Osteoblast (primary cell): ENCODE results near the gene LTO1. TPM values are rescaled to one million over a fixed set of nuclear protein-coding genes. Genes with fewer than 3 reads are reported as not detected.
A peak's percentile ranks its signal among the peaks of the same experiment; 100 is the strongest.

ENCODE experiments used
- DNase-seq: peaks from one replicate; pipeline ENCODE4 v3.0.0; 2011; ENCODE audit warnings: low spot score, mixed read lengths; ENCODE audit not compliant: insufficient read length; ENCODE audit errors: missing footprints
- H2AFZ ChIP-seq: 2 replicates; pipeline ENCODE4 v1.6.0; 2011; ENCODE audit warnings: mild to moderate bottlenecking, low read length
- H3K27ac ChIP-seq: 2 replicates; pipeline ENCODE4 v1.5.1; 2011; ENCODE audit warnings: mild to moderate bottlenecking, low read depth, low read length, moderate library complexity
- H3K27me3 ChIP-seq: 2 replicates; pipeline ENCODE4 v1.6.0; 2012; ENCODE audit warnings: mild to moderate bottlenecking, control low read depth, inconsistent platforms, low read length, moderate library complexity; ENCODE audit not compliant: insufficient read depth
- H3K36me3 ChIP-seq: 2 replicates; pipeline ENCODE4 v1.5.1; 2011; ENCODE audit warnings: mild to moderate bottlenecking, low read length, control low read depth, moderate library complexity; ENCODE audit not compliant: insufficient read depth
- H3K4me1 ChIP-seq: 2 replicates; pipeline ENCODE4 v1.5.1; 2011; ENCODE audit warnings: mild to moderate bottlenecking, low read length, control low read depth, moderate library complexity; ENCODE audit not compliant: insufficient read depth
- H3K4me2 ChIP-seq: 2 replicates; pipeline ENCODE4 v1.6.0; 2011; ENCODE audit warnings: mild to moderate bottlenecking, low read length; ENCODE audit not compliant: insufficient read depth
- H3K4me3 ChIP-seq: fragments of 200-600 bp; sonication (generic); 3 replicates; pipeline ENCODE4 v1.5.1; 2012; ENCODE audit warnings: mild to moderate bottlenecking, low read length, inconsistent platforms; ENCODE audit not compliant: insufficient read depth
- H3K79me2 ChIP-seq: 2 replicates; pipeline ENCODE4 v1.6.0; 2012; ENCODE audit warnings: mild to moderate bottlenecking, low read length, control low read depth, inconsistent platforms; ENCODE audit not compliant: insufficient read depth
- H3K9me3 ChIP-seq: 2 replicates; pipeline ENCODE4 v1.5.1; 2011; ENCODE audit warnings: low read depth, low read length, control low read depth
- H4K20me1 ChIP-seq: 2 replicates; pipeline ENCODE4 v1.6.0; 2012; ENCODE audit warnings: mild to moderate bottlenecking, low read length, control low read depth; ENCODE audit not compliant: insufficient read depth
- CTCF ChIP-seq: IDR thresholded peaks from 2 replicates; pipeline ENCODE4 v1.5.1; 2011; ENCODE audit warnings: mild to moderate bottlenecking, low read depth, low read length, moderate library complexity; ENCODE audit errors: extremely low read depth
- total RNA-seq: library from RNA; depleted of rRNA; stranded (reverse); fragments of >200 nt; gene quantifications from 2 replicates; pipeline ENCODE4 v1.2.3, GENCODE V29; 2012

Gene LTO1
- total RNA-seq, 1 donor = 24.6 TPM

- peaks cover 54% of the 10 kb centered on the region for H3K36me3 ChIP-seq
- TF ChIP-seq CTCF = no peak
These were observed 5.7 kb downstream of the LTO1 start for GRCh38 chr11:69669486-69669885.

GRCh38 chr11:69667619-69668604 lies 7.2 kb downstream of the LTO1 start:
- Histone ChIP-seq H3K27ac (no peak overlapping the region), H3K27me3 (no peaks in the 10 kb centered on the region), H4K20me1 (peaks cover 7% of the 10 kb centered on the region), H3K4me2 (no peak overlapping the region), H3K36me3 (peaks cover 51% of the 10 kb centered on the region), H3K79me2 (peaks cover 38% of the 10 kb centered on the region), H2AFZ (no peak overlapping the region), H3K9me3 (no peaks in the 10 kb centered on the region), H3K4me3 (no peak overlapping the region), H3K4me1 (peaks cover 4% of the 10 kb centered on the region)
- no peak for TF ChIP-seq CTCF
- peak; percentile 49 for DNase-seq

More at GRCh38 chr11:69669486-69669885, 5.7 kb downstream of the LTO1 start:
- Histone ChIP-seq H4K20me1 (peaks cover 13% of the 10 kb centered on the region), H3K27ac (no peak overlapping the region), H3K4me3 (no peak overlapping the region), H3K79me2 (peaks cover 54% of the 10 kb centered on the region), H3K4me1 (peaks cover 16% of the 10 kb centered on the region), H3K4me2 (no peak overlapping the region), H2AFZ (no peak overlapping the region), H3K9me3 (no peaks in the 10 kb centered on the region), H3K27me3 (no peaks in the 10 kb centered on the region)
- DNase-seq = peak; percentile 39

DNA sequence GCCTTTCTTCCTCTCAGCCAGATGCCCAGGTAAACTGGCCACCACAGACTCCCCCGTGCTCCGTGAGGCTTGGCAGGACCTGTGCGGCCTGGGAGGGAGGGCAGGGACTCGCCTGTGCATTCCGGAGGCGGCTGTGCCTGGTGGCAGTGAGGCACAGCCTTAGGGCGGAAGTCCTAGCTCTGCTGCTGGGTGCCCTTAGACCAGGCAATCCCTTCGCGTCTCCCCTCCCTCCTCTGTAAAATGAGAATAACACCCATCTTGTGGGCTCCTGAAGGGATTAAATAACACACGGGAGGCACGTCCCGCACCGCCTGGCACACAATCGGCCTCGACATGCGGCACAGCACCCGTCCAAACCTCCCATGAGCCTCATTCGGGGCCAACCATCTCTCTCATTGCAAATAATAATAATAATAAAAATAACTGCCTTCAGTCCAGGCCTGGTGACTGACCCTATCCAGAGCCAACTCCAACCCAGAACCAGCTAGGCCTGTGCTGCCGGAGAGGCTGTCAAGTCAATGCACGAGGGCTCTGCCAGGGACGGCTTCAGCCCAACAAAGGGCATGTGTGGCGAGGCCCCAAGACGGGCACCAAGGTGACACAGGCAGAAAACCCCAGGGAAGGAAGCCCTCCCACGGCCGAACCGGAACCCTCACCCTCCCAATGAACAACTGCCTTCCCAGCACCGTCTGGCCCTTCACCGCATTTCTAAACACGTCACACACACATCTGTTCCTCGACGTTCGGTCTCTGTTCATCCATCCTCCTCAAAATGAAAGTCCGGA lies 8.2 kb downstream of the LTO1 start:
- TF ChIP-seq CTCF = no peak
- Histone ChIP-seq H3K36me3 (peaks cover 41% of the 10 kb centered on the region), H3K9me3 (no peaks in the 10 kb centered on the region), H3K27ac (no peak overlapping the region), H3K4me2 (no peak overlapping the region), H3K4me3 (no peak overlapping the region), H3K79me2 (peaks cover 28% of the 10 kb centered on the region), H3K27me3 (no peaks in the 10 kb centered on the region), H4K20me1 (peaks cover 15% of the 10 kb centered on the region), H2AFZ (no peak overlapping the region), H3K4me1 (peaks cover 12% of the 10 kb centered on the region)
- peak; percentile 55 for DNase-seq
